Lower leg skin (tissue), 4 donors: ENCODE results near the gene TNFSF9. TPM values are rescaled to one million over a fixed set of nuclear protein-coding genes. Genes with fewer than 3 reads are reported as not detected.
"Not testable (repeated sequence)": the region's sequence is repeated elsewhere in the genome, so short reads cannot be mapped to it uniquely, and the experiment has no call there.

ENCODE experiments used
- DNase-seq, 2 donors: peaks; one replicate each; pipeline ENCODE4 v3.0.0-alpha.2; 2019; ENCODE audit warnings: low spot score in 2 of 2
- H3K4me3 ChIP-seq: fragments of 200-600 bp; sonication (generic); 2 replicates; pipeline ENCODE4 v1.5.1; 2017; ENCODE audit warnings: mild to moderate bottlenecking, low read depth; ENCODE audit not compliant: poor library complexity, severe bottlenecking
- POLR2A ChIP-seq, 2 donors: fragments of 450-650 bp; IDR thresholded peaks; one replicate each; pipeline ENCODE4 v1.6.1; 2016 to 2017; ENCODE audit warnings: antibody characterized with exemption in 2 of 2, mild to moderate bottlenecking in 1 of 2, moderate library complexity in 1 of 2
- WGBS, 2 donors: methylation state at CpG; one replicate each; pipeline ENCODE4 v1.1.5; 2018; 5-methylcytosine and 5-hydroxymethylcytosine counted together
- intact Hi-C: fragments of 100-400 bp; cut with DNase I; formaldehyde crosslinking; loops from one replicate; pipeline ENCODE4 v1.15.0; 2023; ENCODE audit warnings: low total_unique reads
- total RNA-seq, 4 donors: library from RNA; depleted of rRNA; stranded (reverse); fragments of >200 nt; gene quantifications; one replicate each; pipeline ENCODE4 v1.1.0, GENCODE V29; 2016
- TF ChIP-seq, protein P1 (sequence below), 3 donors: fragments of 450-650 bp; IDR thresholded peaks; one replicate each; pipeline ENCODE4 v1.5.1; 2016; ENCODE audit warnings: antibody characterized with exemption in 3 of 3, mild to moderate bottlenecking in 3 of 3, moderate library complexity in 2 of 3

Gene TNFSF9
- total RNA-seq, 4 donors from 2014 or later = 1.2 to 1.7 (median 1.5) TPM

GRCh38 chr19:6564393-6564792, 33.6 kb downstream of the TNFSF9 start:
- whole genome bisulfite sequencing, 2 donors = 69 to 80% methylated on average over 2 of the region's 2 CpGs
- intact Hi-C loops = no loop called here
- H3K4me3 ChIP-seq = no peak overlapping the region
- no peak for DNase-seq
- TF ChIP-seq POLR2A (IDR thresholded peaks at IDR 0.05) = no peak
- TF ChIP-seq, protein P1, sequence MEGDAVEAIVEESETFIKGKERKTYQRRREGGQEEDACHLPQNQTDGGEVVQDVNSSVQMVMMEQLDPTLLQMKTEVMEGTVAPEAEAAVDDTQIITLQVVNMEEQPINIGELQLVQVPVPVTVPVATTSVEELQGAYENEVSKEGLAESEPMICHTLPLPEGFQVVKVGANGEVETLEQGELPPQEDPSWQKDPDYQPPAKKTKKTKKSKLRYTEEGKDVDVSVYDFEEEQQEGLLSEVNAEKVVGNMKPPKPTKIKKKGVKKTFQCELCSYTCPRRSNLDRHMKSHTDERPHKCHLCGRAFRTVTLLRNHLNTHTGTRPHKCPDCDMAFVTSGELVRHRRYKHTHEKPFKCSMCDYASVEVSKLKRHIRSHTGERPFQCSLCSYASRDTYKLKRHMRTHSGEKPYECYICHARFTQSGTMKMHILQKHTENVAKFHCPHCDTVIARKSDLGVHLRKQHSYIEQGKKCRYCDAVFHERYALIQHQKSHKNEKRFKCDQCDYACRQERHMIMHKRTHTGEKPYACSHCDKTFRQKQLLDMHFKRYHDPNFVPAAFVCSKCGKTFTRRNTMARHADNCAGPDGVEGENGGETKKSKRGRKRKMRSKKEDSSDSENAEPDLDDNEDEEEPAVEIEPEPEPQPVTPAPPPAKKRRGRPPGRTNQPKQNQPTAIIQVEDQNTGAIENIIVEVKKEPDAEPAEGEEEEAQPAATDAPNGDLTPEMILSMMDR (IDR thresholded peaks at IDR 0.05) = no peak

DNA sequence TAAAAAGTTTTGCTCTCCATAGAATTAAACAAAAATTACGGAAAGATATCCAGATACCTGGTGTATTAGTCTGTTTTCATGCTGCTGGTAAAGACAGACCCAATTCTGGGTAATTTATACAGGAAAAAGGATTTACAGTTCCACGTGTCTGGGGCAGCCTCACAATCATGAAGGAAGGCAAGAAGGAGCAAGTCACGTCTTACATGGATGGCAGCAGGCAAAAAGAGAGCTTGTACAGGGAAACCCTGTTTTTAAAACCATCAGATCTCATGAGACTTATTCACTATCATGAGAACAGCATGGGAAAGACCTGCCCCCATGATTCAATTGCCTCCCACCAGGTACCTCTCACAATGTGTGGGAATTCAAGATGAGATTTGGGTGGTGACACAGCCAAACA, 35.9 kb downstream of the TNFSF9 start:
- H3K4me3 ChIP-seq, DNase-seq, intact Hi-C loops: not testable (repeated sequence)
- WGBS, 2 donors = 74% methylated on average over 3 of the region's 3 CpGs

DNA sequence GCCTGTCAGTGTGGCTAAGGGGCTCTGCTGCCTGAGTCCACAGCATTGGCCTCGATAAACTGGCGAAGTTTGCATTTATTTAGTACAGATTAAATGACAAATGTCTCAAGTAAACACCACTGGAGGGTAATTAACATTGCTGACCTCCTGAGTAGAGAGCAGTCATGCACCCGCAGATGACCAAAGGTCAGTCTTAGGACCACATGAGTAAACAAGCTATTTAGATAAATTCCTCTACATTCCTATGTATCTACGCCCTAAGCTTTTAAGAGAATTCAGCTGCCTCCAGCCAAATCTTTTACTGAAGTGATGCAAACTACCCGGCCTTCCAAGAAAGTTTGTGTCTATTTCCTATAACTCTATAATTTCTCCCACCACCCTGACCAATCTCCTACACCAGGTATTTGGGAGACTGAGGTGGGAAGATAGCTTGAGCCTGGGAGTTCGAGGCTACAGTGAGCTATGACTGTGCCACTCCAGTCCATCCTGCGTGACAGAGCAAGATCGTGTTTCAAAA, 37.2 kb downstream of the TNFSF9 start:
- WGBS, 2 donors = 59 to 67% methylated on average over 8 of the region's 8 CpGs
- DNase-seq = no peak
- no peak for TF ChIP-seq POLR2A (IDR thresholded peaks at IDR 0.05)
- TF ChIP-seq, protein P1 (IDR thresholded peaks at IDR 0.05) = no peak
- H3K4me3 ChIP-seq = no peak overlapping the region
- intact Hi-C loops = no loop called here

DNA sequence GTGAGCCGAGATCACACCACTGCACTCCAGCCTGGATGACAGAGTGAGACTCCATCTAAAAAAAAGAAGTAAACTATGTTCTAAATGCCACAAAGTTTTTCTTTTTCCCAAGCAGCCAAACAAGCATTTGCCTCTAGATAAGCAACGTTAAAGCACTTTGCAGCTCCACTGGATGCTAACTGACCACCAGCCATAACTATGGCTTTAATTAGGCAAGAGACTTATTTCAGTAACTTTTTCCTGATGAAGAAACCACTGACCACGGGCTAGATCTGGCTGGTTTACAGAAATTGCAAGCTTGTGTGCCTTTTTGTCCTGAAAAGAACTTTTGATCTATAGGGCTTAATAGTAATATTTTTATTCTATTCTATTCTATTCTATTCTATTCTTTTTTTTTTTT, 38.0 kb downstream of the TNFSF9 start:
- no peak for DNase-seq
- 56 to 65% methylated on average over 3 of the region's 3 CpGs for WGBS, 2 donors
- H3K4me3 ChIP-seq = no peak overlapping the region
- TF ChIP-seq, protein P1 (IDR thresholded peaks at IDR 0.05) = no peak
- TF ChIP-seq POLR2A (IDR thresholded peaks at IDR 0.05) = no peak
- intact Hi-C loops = no loop called here

GRCh38 chr19:6570764-6571163, 39.9 kb downstream of the TNFSF9 start:
- DNase-seq = no peak
- H3K4me3 ChIP-seq = no peak overlapping the region
- WGBS, 2 donors = 63 to 89% methylated on average over 3 of the region's 3 CpGs
- TF ChIP-seq, protein P1 (IDR thresholded peaks at IDR 0.05) = no peak
- no peak for TF ChIP-seq POLR2A (IDR thresholded peaks at IDR 0.05)
- intact Hi-C loops = no loop called here

DNA sequence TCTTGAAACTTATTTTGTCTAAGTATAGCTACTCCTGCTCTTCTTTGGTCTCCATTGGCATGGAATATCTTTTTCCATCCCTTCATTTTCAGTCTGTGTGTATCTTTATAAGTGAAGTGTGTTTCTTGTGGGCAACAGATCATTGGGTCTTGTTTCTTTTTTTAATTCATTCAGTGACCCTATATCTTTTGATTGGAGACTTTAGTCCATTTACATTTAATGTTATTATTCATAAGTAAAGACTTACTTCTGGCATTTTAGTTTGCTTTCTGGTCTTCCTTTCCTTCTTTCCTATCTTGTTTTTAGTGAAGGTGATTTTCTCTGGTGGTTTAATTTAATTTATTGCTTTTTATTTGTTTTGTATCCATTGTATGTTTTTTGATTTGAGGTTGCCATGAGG, 40.3 kb downstream of the TNFSF9 start:
- TF ChIP-seq, protein P1 (IDR thresholded peaks at IDR 0.05) = no peak
- no peak for TF ChIP-seq POLR2A (IDR thresholded peaks at IDR 0.05)
- H3K4me3 ChIP-seq = no peak overlapping the region
- DNase-seq = no peak
- intact Hi-C loops = no loop called here
